Fibroblast of lung (primary cell): ENCODE results near the gene ARAP3.

Experiments
- CTCF ChIP-seq, 2 donors: IDR thresholded peaks in 1 of 2; conservative IDR thresholded peaks in 1 of 2; 1 replicate in 1 of 2; 2 replicates in 1 of 2; pipeline ENCODE4 v1.5.1; 2011 to 2012; ENCODE audit warnings: low read length in 2 of 2, control low read depth in 1 of 2, inconsistent platforms in 1 of 2, low read depth in 1 of 2, mild to moderate bottlenecking in 1 of 2
- EZH2 ChIP-seq: IDR thresholded peaks from 2 replicates; pipeline ENCODE4 v1.5.1; 2012; ENCODE audit warnings: low read length, control low read depth, mild to moderate bottlenecking; ENCODE audit errors: missing control alignments

- TF ChIP-seq CTCF (conservative IDR thresholded peaks at IDR 0.05 in 1 of 2, IDR thresholded peaks at IDR 0.05 in 1 of 2; ENCODE audit: low read depth in 1 of 2, low read length in 2 of 2) (no peak), EZH2 (no peak)
Measured at GRCh38 chr5:141608046-141608445, 74.0 kb downstream of the ARAP3 start.
